RWPE2 (cell line): Measurements from ENCODE around the gene PLCB1.

Experiments
- ATAC-seq: fragments of 200-7000 bp; cut with Tn5 transposase; 3 replicates; pipeline ENCODE4 v1.9.1; 2021; ENCODE audit warnings: low read depth
- DNase-seq: peaks from one replicate; pipeline ENCODE4 v3.0.0-alpha.2; 2020; ENCODE audit warnings: low spot score
- H3K27ac ChIP-seq: fragments of 450-650 bp; 2 replicates; pipeline ENCODE4 v1.5.1; 2017; ENCODE audit warnings: mild to moderate bottlenecking; ENCODE audit not compliant: poor library complexity, severe bottlenecking
- H3K27me3 ChIP-seq: fragments of 250-450 bp; sonication (Bioruptor Pico); 2 replicates; pipeline ENCODE4 v1.5.1; 2021; ENCODE audit warnings: mild to moderate bottlenecking, moderate library complexity; ENCODE audit not compliant: insufficient read depth, poor library complexity, severe bottlenecking
- H3K36me3 ChIP-seq: fragments of 250-450 bp; sonication (Bioruptor Pico); 2 replicates; pipeline ENCODE4 v1.5.1; 2020; ENCODE audit warnings: low read depth, mild to moderate bottlenecking, moderate library complexity
- H3K4me1 ChIP-seq: fragments of 250-450 bp; sonication (Bioruptor Pico); 2 replicates; pipeline ENCODE4 v1.5.1; 2021; ENCODE audit warnings: mild to moderate bottlenecking, moderate library complexity; ENCODE audit not compliant: insufficient read depth, poor library complexity, severe bottlenecking
- H3K4me3 ChIP-seq: fragments of 250-450 bp; sonication (Bioruptor Pico); 2 replicates; pipeline ENCODE4 v1.5.1; 2021; ENCODE audit warnings: mild to moderate bottlenecking, moderate library complexity; ENCODE audit not compliant: severe bottlenecking
- H3K9me3 ChIP-seq: fragments of 250-450 bp; sonication (Bioruptor Pico); 2 replicates; pipeline ENCODE4 v1.5.1; 2021; ENCODE audit warnings: mild to moderate bottlenecking, moderate library complexity; ENCODE audit not compliant: severe bottlenecking
- CTCF ChIP-seq: fragments of 450-650 bp; IDR thresholded peaks from one replicate; pipeline ENCODE4 v1.5.1; 2017; ENCODE audit warnings: mild to moderate bottlenecking, moderate library complexity; ENCODE audit not compliant: poor library complexity, severe bottlenecking

PLCB1 gene

GRCh38 chr20:8608470-8608869 is 476.4 kb downstream of the PLCB1 start:
- no peaks in the 10 kb centered on the region for H3K27me3 ChIP-seq
- H3K36me3 ChIP-seq, result no peaks in the 10 kb centered on the region
- H3K4me1 ChIP-seq, result no peaks in the 10 kb centered on the region
- H3K9me3 ChIP-seq, result no peaks in the 10 kb centered on the region
- TF ChIP-seq CTCF, result no peak
- DNase-seq (no peak), ATAC-seq (no peak)
- no peak overlapping the region for H3K27ac ChIP-seq
- no peak overlapping the region for H3K4me3 ChIP-seq

- TF ChIP-seq CTCF, result no peak
- no peaks in the 10 kb centered on the region for H3K36me3 ChIP-seq
- ATAC-seq, result no peak
Measured at GRCh38 chr20:8616792-8617191, 484.7 kb downstream of the PLCB1 start.

GRCh38 chr20:8621001-8621400 is 488.9 kb downstream of the PLCB1 start:
- no peaks in the 10 kb centered on the region for H3K36me3 ChIP-seq
- DNase-seq (no peak), ATAC-seq (no peak)
- H3K9me3 ChIP-seq, result no peaks in the 10 kb centered on the region
- H3K27ac ChIP-seq, result no peak overlapping the region
- no peaks in the 10 kb centered on the region for H3K27me3 ChIP-seq
- H3K4me1 ChIP-seq, result no peaks in the 10 kb centered on the region
- H3K4me3 ChIP-seq, result no peak overlapping the region
- no peak for TF ChIP-seq CTCF

More at GRCh38 chr20:8616792-8617191, 484.7 kb downstream of the PLCB1 start:
- no peak overlapping the region for H3K27ac ChIP-seq
- H3K27me3 ChIP-seq, result no peaks in the 10 kb centered on the region
- no peak for DNase-seq
- no peaks in the 10 kb centered on the region for H3K9me3 ChIP-seq
- H3K4me3 ChIP-seq, result no peak overlapping the region
- no peaks in the 10 kb centered on the region for H3K4me1 ChIP-seq

- Histone ChIP-seq H3K36me3 (no peaks in the 10 kb centered on the region), H3K27me3 (no peaks in the 10 kb centered on the region), H3K9me3 (no peaks in the 10 kb centered on the region), H3K4me3 (no peak overlapping the region), H3K27ac (no peak overlapping the region), H3K4me1 (no peaks in the 10 kb centered on the region)
- ATAC-seq (no peak), DNase-seq (no peak)
- TF ChIP-seq CTCF, result no peak
Measured at GRCh38 chr20:8624046-8624445, 492.0 kb downstream of the PLCB1 start.

GRCh38 chr20:8624616-8625015 is 492.6 kb downstream of the PLCB1 start:
- ATAC-seq (no peak), DNase-seq (no peak)
- no peaks in the 10 kb centered on the region for H3K36me3 ChIP-seq
- no peaks in the 10 kb centered on the region for H3K4me1 ChIP-seq
- no peak for TF ChIP-seq CTCF
- no peak overlapping the region for H3K4me3 ChIP-seq
- no peaks in the 10 kb centered on the region for H3K27me3 ChIP-seq
- no peaks in the 10 kb centered on the region for H3K9me3 ChIP-seq
- H3K27ac ChIP-seq, result no peak overlapping the region
